CD4-positive, alpha-beta memory T cell (primary cell): ENCODE results near the gene RASD1. TPM values are rescaled to one million over a fixed set of nuclear protein-coding genes. Genes with fewer than 3 reads are reported as not detected.
"Not testable (repeated sequence)": the region's sequence is repeated elsewhere in the genome, so short reads cannot be mapped to it uniquely, and the experiment has no call there.

Experiments used
- CTCF ChIA-PET: fragments of 350-600 bp; sonication (Branson Sonifier 250); formaldehyde crosslinking; loops from one replicate; lab custom pipeline; 2021; ENCODE audit warnings: inconsistent platforms; ENCODE audit not compliant: partially characterized antibody; lab: Charles Lee
- POLR2A ChIA-PET: fragments of 350-600 bp; sonication (Branson Sonifier 250); formaldehyde crosslinking; loops from one replicate; lab custom pipeline; 2021; ENCODE audit not compliant: partially characterized antibody; lab: Charles Lee
- DNase-seq, 5 donors: peaks; one replicate each; pipeline versions ENCODE4 v3.0.0 to v3.0.0-alpha.2; 2020 to 2022; ENCODE audit warnings: mixed read lengths in 1 of 5
- H3K27ac ChIP-seq: one replicate; pipeline ENCODE4 v1.7.0; 2013; ENCODE audit warnings: low read depth, low read length
- H3K27me3 ChIP-seq: 2 replicates; pipeline ENCODE4 v1.7.0; 2013; ENCODE audit warnings: mild to moderate bottlenecking, low read length, moderate library complexity; ENCODE audit not compliant: insufficient read depth
- H3K36me3 ChIP-seq: 2 replicates; pipeline ENCODE4 v1.7.0; 2013; ENCODE audit warnings: mild to moderate bottlenecking, low read length, moderate library complexity; ENCODE audit not compliant: insufficient read depth
- H3K4me1 ChIP-seq: 2 replicates; pipeline ENCODE4 v1.7.0; 2013; ENCODE audit warnings: mild to moderate bottlenecking, low read length, moderate library complexity; ENCODE audit not compliant: insufficient read depth
- H3K4me3 ChIP-seq, 2 donors: one replicate each; pipeline ENCODE4 v1.7.0; 2013; ENCODE audit warnings: low read length in 2 of 2, mild to moderate bottlenecking in 1 of 2
- H3K9me3 ChIP-seq, 2 donors: one replicate each; pipeline ENCODE4 v1.7.0; 2013; ENCODE audit warnings: low read length in 2 of 2, control low read depth in 1 of 2; ENCODE audit not compliant: control insufficient read depth in 1 of 2
- H3K27ac Mint-ChIP-seq, 7 donors: one replicate each; pipeline ENCODE4 v1.8.0; 2020 to 2021; ENCODE audit warnings: mixed read lengths in 7 of 7, mild to moderate bottlenecking in 6 of 7, inconsistent platforms in 3 of 7, moderate library complexity in 3 of 7
- H3K27me3 Mint-ChIP-seq, 2 donors: one replicate each; pipeline ENCODE4 v1.8.0; 2020 to 2021; ENCODE audit warnings: mixed read lengths in 2 of 2
- H3K36me3 Mint-ChIP-seq, 2 donors: one replicate each; pipeline ENCODE4 v1.8.0; 2020 to 2021; ENCODE audit warnings: mixed read lengths in 2 of 2, inconsistent platforms in 1 of 2, mild to moderate bottlenecking in 1 of 2
- H3K4me1 Mint-ChIP-seq, 4 donors: one replicate each; pipeline ENCODE4 v1.8.0; 2020 to 2021; ENCODE audit warnings: mixed read lengths in 4 of 4, mild to moderate bottlenecking in 1 of 4
- H3K4me3 Mint-ChIP-seq, 8 donors: one replicate each; pipeline ENCODE4 v1.8.0; 2020 to 2021; ENCODE audit warnings: mixed read lengths in 8 of 8, mild to moderate bottlenecking in 7 of 8, moderate library complexity in 6 of 8, inconsistent platforms in 3 of 8
- H3K9me3 Mint-ChIP-seq, 8 donors: one replicate each; pipeline ENCODE4 v1.8.0; 2020 to 2021; ENCODE audit warnings: mixed read lengths in 8 of 8, mild to moderate bottlenecking in 5 of 8, inconsistent platforms in 3 of 8, moderate library complexity in 1 of 8
- intact Hi-C: fragments of 100-400 bp; cut with micrococcal nuclease; formaldehyde crosslinking; loops from one replicate; pipeline ENCODE4 v1.15.1; 2023
- polyA plus RNA-seq, 2 donors: library from polyadenylated mRNA; unstranded; fragments of 300-500 nt; fragmentation: Illumina TruSeq; gene quantifications; one replicate each; pipeline ENCODE4 v1.2.3, GENCODE V29; 2021
- total RNA-seq, 2 experiments: library from RNA; stranded (reverse); gene quantifications; one replicate each; pipeline ENCODE4 v1.2.3, GENCODE V29; 2021

The RASD1 gene
- total and polyA plus RNA-seq, 4 experiments from 2014 or later: 0.38 to 0.87 (median 0.65) TPM

DNA sequence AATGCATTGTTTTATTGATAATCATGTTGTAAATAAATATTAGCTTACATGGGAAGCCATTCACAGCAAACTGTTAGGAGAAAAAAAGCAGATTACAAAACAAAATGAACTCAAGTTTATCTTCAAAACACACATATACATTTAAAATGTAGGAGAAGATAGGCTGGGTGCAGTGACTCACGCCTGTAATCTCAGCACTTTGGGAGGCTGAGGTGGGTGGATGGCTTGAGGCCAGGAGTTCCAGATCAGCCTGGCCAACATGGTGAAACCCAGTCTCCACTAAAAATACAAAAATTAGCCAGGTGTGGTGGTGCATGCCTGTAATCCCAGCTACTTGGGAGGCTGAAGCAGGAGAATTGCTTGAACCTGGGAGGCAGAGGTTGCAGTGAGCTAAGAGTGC is 30.3 kb downstream of the RASD1 start:
- intact Hi-C loops, H3K36me3 Mint-ChIP-seq, H3K36me3 ChIP-seq, POLR2A ChIA-PET, H3K9me3 ChIP-seq, CTCF ChIA-PET, H3K27me3 ChIP-seq, H3K9me3 Mint-ChIP-seq, H3K4me3 ChIP-seq, H3K4me1 Mint-ChIP-seq, H3K27ac ChIP-seq, H3K4me3 Mint-ChIP-seq, DNase-seq, H3K27ac Mint-ChIP-seq, H3K4me1 ChIP-seq: not testable (repeated sequence)
- peaks cover 17 to 24% of the 10 kb centered on the region in 2 donors for H3K27me3 Mint-ChIP-seq

DNA sequence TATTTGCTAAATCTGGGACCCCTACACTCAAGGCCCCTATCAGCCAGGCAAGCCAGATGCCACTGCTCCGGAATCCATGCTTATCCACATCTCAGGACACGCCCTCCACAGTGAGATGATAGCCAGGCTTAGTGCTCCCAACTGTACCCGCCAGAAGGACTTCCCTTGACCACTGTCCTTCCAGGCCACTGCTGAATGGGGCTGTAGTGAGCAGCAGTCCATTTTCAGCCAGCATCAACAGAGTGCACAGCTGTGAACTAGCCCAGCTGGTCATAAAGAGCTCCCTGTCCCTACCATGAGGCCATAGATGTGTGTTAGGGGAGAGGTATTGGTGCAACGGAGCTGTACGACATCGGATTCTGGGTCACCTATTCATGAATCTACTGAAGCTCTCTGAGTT is 32.4 kb downstream of the RASD1 start:
- Histone ChIP-seq H3K9me3 (no peaks in the 10 kb centered on the region), H3K4me3 (no peak overlapping the region), H3K27ac (no peak overlapping the region), H3K4me1 (no peaks in the 10 kb centered on the region), H3K36me3 (no peaks in the 10 kb centered on the region), H3K27me3 (no peaks in the 10 kb centered on the region)
- POLR2A ChIA-PET: no interaction called here
- Mint-ChIP-seq H3K36me3 (peaks cover 0 to 3% of the 10 kb centered on the region in 2 donors), H3K27me3 (peaks cover 15 to 22% of the 10 kb centered on the region in 2 donors), H3K9me3 (peaks cover 0 to 5% (median 2%) of the 10 kb centered on the region in 8 donors), H3K4me3 (no peak overlapping the region), H3K4me1 (peaks cover 0 to 4% (median 1%) of the 10 kb centered on the region in 4 donors), H3K27ac (no peak overlapping the region)
- intact Hi-C loops: no loop called here
- DNase-seq: no peak
- CTCF ChIA-PET: no interaction called here

DNA sequence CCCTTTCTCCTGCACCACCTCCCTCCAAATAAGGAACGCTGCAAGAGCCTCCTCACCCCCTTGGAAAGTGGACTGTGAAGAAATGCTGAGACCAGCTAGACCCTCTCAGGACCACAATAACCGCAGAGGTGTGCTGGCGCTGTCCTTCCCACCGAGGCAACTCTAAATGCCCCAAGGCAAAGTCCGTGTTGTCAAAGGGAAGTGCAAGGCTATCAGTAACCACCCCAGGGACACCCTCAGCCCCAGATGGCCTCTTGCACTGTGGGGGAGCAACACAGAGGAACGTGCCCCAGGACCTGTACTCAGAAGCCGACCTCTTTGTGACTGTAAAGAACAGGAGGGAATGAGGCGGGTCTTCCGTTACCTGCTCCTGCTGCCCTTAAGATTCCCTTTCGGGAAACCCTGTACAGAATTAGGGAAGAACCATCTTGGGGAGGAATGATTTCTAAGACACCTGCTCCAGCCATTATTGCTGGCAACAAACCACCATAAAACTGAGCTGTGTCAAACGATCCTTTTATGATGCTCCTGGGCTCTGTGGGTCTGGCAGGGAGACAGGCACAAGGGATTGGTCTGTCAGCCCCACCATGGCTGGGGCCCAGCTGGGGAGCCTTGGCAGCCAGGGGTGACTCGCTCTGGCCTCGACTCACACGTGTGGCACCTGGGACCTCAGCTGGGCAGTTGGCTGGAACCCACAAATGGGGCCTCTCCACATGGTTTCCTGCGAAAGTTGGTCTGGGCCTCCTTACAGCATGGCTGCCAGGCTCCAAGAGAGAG is 34.0 kb downstream of the RASD1 start:
- Mint-ChIP-seq H3K4me3 (no peak overlapping the region), H3K4me1 (peaks cover 0 to 4% (median 1%) of the 10 kb centered on the region in 4 donors), H3K27ac (no peak overlapping the region), H3K27me3 (peaks cover 15 to 20% of the 10 kb centered on the region in 2 donors), H3K36me3 (peaks cover 0 to 3% of the 10 kb centered on the region in 2 donors), H3K9me3 (peaks cover 0 to 5% (median 2%) of the 10 kb centered on the region in 8 donors)
- Histone ChIP-seq H3K27me3 (no peaks in the 10 kb centered on the region), H3K27ac (no peak overlapping the region), H3K36me3 (no peaks in the 10 kb centered on the region), H3K4me1 (no peaks in the 10 kb centered on the region), H3K9me3 (no peaks in the 10 kb centered on the region), H3K4me3 (no peak overlapping the region)
- ChIA-PET POLR2A (no interaction called here), CTCF (no interaction called here)
- intact Hi-C loops: no loop called here
- DNase-seq: no peak

DNA sequence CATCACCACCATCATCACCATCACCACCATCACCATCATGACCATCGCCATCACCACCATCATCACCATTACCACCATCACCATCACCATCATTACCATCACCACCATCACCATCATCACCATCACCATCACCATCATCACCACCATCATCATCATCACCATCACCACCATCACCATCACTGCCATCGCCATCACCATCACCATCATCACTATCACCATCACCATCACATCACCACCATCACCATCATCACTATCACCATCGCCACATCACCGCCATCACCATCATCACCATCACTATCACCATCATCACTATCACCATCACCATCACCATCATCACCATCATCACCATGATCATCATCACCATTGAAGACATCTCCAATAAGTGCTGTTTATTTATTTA is 36.2 kb downstream of the RASD1 start:
- Histone ChIP-seq H3K36me3 (no peaks in the 10 kb centered on the region), H3K4me3 (no peak overlapping the region), H3K27me3 (no peaks in the 10 kb centered on the region), H3K9me3 (no peaks in the 10 kb centered on the region), H3K4me1 (no peaks in the 10 kb centered on the region), H3K27ac (no peak overlapping the region)
- ChIA-PET POLR2A (no interaction called here), CTCF (no interaction called here)
- Mint-ChIP-seq H3K4me1 (peaks cover 0 to 4% (median 1%) of the 10 kb centered on the region in 4 donors), H3K36me3 (peaks cover 0 to 3% of the 10 kb centered on the region in 2 donors), H3K4me3 (no peak overlapping the region), H3K27me3 (peaks cover 10 to 13% of the 10 kb centered on the region in 2 donors), H3K27ac (no peak overlapping the region), H3K9me3 (peaks cover 0 to 5% (median 2%) of the 10 kb centered on the region in 8 donors)
- intact Hi-C loops: no loop called here
- DNase-seq: no peak

DNA sequence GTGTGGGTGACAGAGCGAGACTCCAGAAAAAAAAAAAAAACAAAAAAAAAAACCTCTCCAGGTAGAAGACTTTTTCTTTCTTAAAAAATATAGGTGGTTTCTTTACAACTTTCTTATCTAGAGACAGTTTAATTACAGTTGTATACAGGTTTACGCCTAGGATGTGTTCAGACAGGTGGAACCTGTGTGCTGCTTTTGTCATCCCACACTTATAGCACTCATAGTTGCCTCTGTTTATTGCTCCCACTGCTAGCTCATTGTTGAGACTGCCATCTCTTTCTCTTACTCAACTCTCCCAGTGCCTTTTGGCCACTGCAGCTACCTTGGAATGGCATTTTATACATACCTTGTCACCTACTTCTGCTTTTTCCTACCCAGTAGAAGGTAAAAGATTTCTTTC is 38.5 kb downstream of the RASD1 start:
- CTCF ChIA-PET: no interaction called here
- H3K4me1 ChIP-seq: no peaks in the 10 kb centered on the region
- H3K9me3 Mint-ChIP-seq: peaks cover 0 to 5% (median 2%) of the 10 kb centered on the region in 8 donors
- no peak overlapping the region for H3K4me3 ChIP-seq
- intact Hi-C loops: no loop called here
- H3K27ac ChIP-seq: no peak overlapping the region
- peaks cover 0 to 4% (median 1%) of the 10 kb centered on the region in 4 donors for H3K4me1 Mint-ChIP-seq
- H3K27ac Mint-ChIP-seq: no peak overlapping the region
- no peaks in the 10 kb centered on the region for H3K27me3 ChIP-seq
- POLR2A ChIA-PET: no interaction called here
- H3K36me3 Mint-ChIP-seq: peaks cover 0 to 3% of the 10 kb centered on the region in 2 donors
- H3K9me3 ChIP-seq: no peaks in the 10 kb centered on the region
- H3K27me3 Mint-ChIP-seq: peaks cover 0 to 4% of the 10 kb centered on the region in 2 donors
- H3K36me3 ChIP-seq: no peaks in the 10 kb centered on the region
- DNase-seq: no peak
- H3K4me3 Mint-ChIP-seq: no peak overlapping the region

DNA sequence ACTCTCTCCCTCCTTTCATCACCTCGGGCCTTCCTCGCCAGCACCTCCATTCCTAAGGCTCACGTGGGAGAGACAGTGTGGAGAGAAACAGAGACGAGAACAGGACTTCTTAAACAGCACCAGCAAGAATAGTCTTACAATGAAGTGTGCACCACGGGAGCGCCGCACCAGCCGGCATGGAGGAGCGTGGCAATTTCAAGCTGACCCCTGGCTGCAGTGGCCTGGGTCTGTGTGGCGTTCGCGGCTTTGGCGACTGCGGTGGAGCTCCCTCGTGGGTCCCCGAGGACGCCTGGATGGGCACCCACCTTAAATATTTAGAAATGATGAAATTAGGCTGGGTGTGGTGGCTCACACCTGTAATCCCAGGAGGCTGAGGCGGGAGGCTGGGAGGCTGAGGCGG is 39.9 kb downstream of the RASD1 start:
- H3K27ac Mint-ChIP-seq: no peak overlapping the region
- H3K4me1 Mint-ChIP-seq: peaks cover 0 to 4% (median 1%) of the 10 kb centered on the region in 4 donors
- no peaks in the 10 kb centered on the region for H3K9me3 ChIP-seq
- intact Hi-C loops: no loop called here
- H3K27ac ChIP-seq: no peak overlapping the region
- peaks cover 0 to 3% of the 10 kb centered on the region in 2 donors for H3K36me3 Mint-ChIP-seq
- no peak for DNase-seq
- POLR2A ChIA-PET: no interaction called here
- no peaks in the 10 kb centered on the region for H3K27me3 ChIP-seq
- peaks cover 0 to 5% (median 2%) of the 10 kb centered on the region in 8 donors for H3K9me3 Mint-ChIP-seq
- CTCF ChIA-PET: no interaction called here
- H3K4me3 ChIP-seq: no peak overlapping the region
- no peaks in the 10 kb centered on the region for H3K36me3 ChIP-seq
- H3K27me3 Mint-ChIP-seq: peaks cover 1 to 5% of the 10 kb centered on the region in 2 donors
- no peak overlapping the region for H3K4me3 Mint-ChIP-seq
- H3K4me1 ChIP-seq: no peaks in the 10 kb centered on the region

DNA sequence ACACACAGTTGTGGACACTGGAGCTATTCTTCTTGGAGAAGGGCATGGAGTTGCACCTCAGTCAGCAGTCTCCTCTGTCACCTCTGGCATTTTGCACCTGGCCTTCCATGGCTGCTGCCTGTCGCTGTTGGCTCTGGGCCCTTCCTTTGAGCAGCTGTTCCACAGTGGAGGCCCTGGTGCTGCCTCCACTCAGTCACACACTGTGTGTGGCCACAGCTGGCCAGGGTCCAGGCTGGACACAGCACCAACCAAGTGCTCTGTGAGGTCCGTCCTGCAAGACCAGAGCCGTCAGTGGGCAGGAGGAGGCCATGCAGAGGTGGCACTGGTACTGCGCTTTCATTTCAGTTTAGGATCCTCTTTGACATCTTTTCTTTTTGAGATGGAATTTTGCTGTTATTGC is 41.0 kb downstream of the RASD1 start:
- Mint-ChIP-seq H3K4me1 (peaks cover 0 to 3% (median 1%) of the 10 kb centered on the region in 4 donors), H3K9me3 (peaks cover 0 to 4% (median 2%) of the 10 kb centered on the region in 8 donors), H3K27ac (no peak overlapping the region), H3K36me3 (peaks cover 0 to 2% of the 10 kb centered on the region in 2 donors), H3K4me3 (no peak overlapping the region), H3K27me3 (peaks cover 1 to 5% of the 10 kb centered on the region in 2 donors)
- Histone ChIP-seq H3K4me3 (no peak overlapping the region), H3K4me1 (no peaks in the 10 kb centered on the region), H3K27ac (no peak overlapping the region), H3K9me3 (no peaks in the 10 kb centered on the region), H3K36me3 (no peaks in the 10 kb centered on the region), H3K27me3 (no peaks in the 10 kb centered on the region)
- intact Hi-C loops: no loop called here
- no peak for DNase-seq
- ChIA-PET POLR2A (no interaction called here), CTCF (no interaction called here)
